HS-5 (cell line): ENCODE results near the gene ITPR1.

Source experiments
- DNase-seq: peaks from one replicate; pipeline ENCODE4 v3.0.0-alpha.2; 2012; ENCODE audit warnings: low read depth

Gene ITPR1

DNA sequence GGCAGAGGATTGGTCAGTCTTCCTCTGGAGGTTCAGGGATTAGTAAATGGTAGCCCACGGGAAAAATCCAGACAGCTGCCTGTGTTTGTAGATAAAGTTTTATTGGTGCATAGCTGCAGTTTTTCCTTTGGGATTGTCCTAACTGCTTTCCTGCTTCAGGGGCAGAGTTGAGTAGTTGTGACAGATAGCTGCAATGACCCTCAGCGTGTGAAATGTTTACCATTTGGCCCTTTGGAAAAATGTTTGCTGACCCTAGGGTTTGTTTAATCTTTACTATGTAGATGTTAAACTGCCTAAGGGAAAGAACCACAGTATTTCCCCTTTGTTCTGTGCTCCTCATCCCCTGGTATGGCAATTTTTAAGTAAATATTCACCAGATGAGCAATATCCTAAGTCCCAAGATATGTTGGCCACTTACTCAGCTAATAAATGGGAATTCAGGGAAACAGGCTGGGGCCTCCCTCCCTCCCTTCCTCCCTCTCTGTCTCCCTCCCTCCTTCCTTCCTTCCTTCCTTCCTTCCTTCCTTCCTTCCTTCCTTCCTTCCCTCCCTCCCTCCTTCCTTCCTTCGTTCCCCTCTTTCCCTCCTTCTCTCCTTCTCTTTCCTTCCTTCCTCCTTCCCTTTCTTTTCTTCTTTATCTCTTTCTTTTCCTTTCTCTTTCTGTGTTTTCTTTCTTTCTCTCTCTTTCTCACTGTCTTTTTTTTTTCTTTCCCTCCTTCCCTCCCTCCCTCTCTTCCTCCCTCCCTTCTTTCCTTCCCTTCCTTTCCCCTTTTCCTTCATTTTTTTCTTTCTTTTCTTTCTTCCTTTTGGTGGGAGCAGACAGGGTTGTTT is 251.5 kb downstream of the ITPR1 start:
- peak; percentile 14 for DNase-seq

DNA sequence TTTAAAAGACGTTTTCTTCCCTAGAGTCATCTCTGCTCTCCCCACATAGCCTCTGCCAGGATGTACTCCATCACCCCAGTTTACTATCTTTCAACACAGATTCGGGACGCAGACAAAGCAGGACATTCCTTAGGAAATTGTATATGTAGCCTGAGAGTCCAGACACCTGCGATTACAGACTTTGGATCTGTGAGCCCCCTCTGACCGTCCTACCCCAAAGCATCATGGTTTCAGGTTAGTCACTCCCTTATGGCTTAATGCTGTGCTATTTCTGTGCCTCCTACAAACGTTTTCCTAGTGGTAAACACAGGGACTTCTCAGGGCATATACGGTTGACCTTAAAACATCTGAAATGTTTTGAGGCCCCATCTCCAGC is 252.1 kb downstream of the ITPR1 start:
- no peak for DNase-seq

DNA sequence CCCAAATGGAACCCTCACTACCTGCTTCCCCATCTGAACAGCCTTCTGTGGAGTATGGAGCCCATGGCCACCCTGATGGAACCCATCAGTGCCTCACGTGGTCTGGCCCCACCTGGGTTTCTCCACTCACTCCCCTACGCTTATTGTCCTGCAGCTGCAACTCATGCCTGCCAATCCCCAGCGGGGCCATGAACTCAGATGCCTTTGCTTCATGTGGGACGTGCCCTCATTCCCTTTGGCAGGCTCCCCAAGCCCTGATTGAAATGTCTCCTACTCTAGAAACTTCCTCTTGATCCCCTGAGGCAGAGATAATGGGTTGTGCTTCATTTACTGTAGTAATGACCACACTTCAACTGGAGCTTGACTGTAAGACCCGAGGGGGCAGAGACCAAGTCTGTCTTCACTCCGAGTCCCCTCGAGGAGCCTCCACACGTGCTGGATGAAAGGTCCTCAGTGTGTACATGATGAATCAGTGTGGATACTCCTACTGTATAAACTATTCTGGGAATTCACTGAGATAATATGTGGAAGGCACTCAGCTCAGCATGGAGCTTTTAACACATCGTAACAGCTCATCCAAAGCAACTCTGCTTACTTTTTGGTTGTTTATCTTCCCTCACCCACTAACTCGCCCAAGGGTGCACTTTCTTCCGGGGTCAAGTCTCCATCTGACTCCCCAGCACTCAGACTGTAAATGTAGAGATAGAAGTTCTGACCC is 253.3 kb downstream of the ITPR1 start:
- no peak for DNase-seq

DNA sequence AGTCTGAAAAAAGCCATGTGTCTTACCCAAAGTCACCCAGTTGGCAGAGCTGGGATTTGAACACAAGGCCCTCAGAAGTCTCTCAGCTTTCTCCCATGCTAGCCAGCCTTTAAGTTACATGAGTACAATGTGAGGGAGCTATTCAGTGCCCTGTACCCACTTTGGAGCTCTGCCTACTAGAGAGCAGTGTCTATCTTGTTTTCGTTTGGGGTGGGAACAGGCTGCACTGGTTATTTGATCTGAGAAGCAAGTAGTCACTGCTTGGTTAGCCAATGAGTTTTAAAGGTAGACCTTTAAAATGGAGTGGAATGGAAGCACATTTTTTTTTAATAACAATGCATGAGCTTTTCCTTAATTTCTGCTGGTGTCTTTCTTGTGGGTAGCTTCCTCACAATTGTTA is 255.0 kb downstream of the ITPR1 start:
- no peak for DNase-seq

DNA sequence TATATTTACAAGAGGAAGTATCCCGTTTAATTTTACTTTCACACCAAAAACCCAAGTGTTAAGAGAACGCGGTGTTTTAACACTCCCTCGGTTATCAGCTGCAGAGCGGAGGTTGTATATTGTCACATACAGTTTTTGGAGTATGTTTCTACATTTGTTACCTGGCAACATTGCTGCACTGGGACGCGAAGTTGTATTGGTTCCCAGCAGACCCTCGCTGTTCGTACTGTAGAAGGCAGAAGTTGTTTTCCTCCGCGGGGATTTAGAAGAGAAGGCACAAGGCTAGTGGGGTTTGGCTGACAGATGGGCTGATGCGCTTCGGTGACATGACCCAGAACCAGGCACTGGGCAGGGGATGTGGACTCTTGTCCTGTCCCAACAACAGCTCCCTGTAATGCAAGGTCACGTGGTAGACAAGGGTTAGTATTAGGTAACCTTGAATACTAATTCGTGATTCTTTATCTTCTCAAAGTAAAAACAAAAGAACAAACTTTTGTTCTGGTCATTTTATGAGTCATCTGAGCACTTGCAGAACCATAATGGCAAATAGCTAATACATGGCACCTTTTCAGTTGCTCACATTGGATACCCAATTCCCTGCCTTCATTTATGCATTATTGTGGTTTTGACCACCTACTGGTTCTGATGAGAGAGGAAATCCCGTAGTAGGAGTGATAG is 255.7 kb downstream of the ITPR1 start:
- DNase-seq: no peak

DNA sequence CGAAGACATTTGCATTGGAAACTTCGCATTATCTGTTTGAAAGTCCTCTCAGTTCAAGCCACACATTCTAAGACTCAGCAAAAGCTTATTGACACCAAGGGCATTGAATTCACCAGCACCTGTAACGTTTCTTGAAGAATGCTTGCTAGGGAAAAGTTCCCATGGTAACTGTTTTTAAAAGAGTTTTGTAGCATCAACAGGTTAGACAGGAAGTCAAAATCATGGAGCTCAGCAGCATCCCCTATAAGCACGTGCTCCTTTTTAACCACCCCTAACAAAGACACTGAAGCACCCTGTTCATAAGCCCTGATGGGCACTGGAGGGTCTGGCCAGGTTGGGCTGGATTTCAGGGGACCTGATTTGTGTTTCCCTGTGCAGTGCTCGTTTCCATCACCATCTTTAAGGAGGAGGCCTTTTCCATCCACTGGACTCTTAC is 256.4 kb downstream of the ITPR1 start:
- DNase-seq: no peak

DNA sequence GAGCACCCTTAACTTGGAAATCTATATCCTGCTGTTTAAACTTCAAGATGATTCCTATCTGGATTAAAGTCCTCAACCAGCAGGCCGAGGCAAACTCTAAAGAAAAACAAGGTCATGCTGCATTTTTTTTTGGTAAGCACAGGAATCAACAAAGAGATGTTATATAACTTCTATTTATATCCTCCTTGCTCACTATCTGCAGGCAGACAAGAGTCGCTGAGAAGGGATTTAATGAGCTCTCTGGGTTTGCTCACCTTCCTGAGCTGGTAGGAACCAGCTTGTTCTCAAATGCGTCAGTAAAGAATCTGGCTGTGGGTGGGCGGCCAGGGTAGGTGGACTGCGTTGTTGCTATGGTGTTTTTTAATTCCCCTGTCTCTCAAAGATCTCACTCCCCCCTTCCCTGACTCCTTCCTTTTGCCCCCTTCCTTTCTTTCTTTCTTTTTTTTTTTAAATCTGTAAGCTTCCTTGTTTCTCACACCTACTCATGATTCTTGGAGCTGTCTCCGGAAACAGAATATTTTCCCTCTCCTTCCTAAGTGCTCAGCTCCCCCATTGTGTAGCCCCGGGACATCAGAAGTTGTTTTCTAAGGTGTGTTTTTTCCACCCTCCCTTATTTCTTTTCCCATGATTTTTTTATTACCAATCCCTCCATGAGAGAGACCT is 257.3 kb downstream of the ITPR1 start:
- no peak for DNase-seq

DNA sequence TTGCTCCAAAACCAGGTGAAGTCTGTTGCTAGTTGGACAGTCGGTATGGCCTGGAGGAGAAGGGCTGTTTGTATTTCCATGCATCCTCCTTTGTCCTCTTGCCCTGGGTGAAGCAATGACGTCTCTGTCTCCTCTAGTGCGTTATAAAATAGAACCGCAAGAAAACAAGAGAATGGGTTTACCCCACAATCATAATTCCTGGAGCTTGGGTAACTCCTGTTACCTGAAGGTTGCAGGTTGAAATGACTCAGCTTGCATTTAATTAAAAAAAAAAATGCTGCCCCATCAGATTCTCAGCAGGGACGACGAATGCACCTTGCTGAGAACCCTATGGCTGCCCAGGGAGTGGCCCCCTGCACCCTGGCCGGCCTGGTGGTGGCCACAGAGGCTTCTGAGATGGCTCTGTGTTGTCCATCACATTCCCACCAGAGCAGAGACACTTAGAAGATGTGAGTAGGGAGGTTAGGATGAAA is 257.9 kb downstream of the ITPR1 start:
- no peak for DNase-seq

DNA sequence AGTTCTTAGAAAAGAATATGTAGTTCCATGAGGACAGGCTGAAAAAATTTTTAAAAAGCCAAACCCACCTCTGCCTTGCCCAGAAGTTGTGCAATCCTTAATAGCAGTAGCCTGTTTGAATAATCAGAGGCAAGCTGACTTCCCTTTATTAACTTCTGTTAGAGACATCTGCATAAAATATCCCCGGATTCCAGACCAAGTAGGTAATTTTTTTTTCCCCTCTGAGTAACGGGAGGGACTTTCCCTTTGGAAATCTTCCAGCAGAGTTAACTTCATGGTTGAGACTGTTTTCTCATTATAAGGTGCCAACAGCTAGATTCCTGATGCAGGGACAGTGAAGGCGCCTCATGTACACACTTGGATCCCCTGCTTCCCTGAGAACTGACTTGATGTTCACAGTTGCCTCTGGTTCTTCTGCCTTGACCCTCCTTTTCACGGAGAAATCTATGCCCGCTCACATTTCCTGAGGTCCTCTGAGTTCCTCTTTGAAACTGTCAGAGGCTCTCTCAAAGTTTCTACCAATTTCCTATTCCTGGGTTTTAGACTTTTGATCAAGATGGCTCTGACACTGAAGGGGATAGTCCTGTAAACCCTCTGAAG is 258.5 kb downstream of the ITPR1 start:
- DNase-seq: peak; percentile 39

DNA sequence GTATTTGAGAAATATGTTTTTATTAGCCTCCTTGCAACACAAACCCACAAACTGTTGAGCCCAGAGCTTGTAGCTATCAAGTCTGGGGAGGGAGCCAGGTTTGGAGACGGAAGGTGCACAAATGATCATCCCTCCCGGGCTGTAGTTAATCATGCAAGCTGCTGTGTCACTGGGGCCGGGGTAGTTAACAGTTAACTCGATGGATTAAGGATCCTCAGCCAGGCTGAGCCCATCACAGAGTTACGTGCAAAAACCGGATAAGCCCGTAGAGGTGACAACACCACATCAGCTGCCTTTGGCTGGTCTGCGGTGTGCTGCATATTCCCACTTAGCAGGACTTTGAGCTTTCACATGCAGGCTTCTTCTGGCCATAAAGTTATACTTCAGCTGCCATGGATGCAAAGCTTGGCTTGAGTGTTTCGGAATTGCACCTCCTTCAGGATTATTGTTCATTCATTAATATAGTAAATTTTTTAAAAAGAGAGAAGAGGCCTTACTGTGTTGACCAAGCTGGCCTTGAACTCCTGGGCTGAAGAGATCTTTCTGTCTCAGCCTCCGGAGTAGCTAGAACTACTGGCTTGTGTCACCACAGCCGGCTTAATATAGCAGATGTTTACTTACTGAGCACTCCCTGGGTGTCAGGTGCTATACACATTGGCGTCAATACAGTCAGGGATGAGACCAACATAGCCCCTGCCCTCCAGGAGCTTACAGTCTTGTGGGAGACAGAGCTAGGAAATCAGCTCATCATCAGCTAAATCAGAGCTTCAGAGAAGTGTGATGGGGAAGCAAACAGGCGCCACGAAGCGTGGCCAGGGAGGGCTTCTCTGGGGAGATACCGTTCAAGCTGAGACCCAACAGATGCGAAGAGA is 259.3 kb downstream of the ITPR1 start:
- DNase-seq: no peak

DNA sequence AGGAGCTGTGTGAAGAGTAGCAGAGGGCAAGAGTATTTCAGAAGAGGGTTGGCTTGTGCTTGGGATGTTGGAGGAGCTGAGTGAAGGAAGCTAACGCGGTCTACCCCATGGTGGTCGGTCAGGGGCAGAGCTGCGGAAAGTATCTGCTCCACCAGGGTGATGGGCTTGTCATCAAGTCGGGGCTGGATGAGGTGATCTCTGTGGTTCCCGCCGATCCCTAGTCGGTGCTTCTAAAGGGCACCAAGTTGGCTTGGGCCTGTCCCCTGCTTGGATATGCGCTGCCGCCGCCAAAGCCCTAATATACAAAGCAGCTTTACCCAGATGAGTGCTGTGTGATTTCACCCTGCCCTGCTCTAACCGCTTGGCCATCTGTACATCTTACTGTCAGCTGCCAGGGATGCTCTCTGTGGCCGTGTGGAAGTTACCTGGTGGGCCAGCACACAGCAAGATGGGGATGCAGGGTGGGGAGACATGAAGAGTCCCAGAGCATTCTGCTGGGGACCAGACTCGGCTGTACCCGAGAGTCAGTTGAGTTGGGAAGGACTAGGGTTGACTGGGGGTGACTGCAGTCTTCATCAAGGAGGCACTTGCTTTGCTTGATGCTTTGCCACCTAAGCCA is 260.0 kb downstream of the ITPR1 start:
- DNase-seq: no peak

DNA sequence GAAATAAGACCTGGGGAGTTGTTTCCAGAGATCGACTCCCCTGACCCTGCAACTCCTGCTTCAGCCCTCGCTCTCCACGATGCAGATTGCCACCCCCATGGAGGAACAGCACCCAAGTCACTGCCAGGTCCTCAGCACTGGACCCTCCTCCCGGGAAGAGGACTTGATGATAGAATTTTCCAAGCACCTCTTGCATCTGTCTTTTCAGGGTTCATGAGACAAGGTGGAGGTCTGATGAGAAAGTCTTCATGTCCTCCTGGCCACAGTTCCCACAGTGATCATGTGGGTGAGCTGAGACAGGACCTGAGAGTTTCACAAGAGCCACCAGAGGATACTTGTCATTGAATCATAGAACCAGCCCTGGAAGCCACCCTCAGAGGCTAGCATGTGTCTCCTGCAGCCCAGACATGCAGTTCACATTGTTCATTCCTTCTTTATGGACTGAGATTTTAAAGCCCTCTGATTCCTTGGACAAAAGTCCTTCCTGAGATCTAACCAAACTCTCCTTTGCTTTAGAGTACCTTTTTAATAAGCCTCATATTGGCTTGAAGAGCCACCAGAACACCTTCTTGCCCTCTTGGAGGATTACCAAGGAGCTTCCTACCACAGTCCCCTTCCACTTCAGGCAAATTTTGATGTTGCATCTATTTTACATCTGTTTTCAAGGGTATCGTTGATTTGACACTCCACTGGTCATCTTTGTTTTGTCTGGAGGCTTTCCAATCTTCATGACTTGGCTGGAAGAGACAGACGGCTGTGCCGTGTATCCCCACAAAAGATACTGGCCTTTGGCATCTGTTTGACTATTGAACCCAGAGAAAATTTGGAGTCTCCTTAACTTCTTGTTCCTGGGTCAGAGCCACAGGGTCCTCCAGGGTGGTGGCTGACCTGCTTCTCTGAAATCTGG is 261.3 kb downstream of the ITPR1 start:
- DNase-seq: no peak

DNA sequence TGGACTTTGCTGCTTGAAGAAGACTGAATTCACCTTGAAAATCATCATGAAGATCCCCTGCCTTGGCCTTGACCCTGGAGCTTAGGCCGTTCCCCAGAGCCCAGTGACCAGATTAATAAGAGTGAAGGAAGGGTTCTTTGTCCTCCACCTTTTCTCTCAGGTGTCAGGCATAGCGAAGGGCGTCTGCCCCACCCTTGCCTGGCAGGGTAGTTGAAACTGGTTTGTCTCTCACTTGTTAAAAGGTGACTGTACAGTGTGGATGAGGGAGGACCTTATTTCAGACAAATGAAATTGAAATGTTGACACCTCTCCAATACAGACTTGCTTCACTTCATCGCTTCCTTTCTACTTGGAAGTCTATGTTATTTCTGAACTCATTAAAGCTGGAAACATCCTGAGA is 262.4 kb downstream of the ITPR1 start:
- DNase-seq: no peak

DNA sequence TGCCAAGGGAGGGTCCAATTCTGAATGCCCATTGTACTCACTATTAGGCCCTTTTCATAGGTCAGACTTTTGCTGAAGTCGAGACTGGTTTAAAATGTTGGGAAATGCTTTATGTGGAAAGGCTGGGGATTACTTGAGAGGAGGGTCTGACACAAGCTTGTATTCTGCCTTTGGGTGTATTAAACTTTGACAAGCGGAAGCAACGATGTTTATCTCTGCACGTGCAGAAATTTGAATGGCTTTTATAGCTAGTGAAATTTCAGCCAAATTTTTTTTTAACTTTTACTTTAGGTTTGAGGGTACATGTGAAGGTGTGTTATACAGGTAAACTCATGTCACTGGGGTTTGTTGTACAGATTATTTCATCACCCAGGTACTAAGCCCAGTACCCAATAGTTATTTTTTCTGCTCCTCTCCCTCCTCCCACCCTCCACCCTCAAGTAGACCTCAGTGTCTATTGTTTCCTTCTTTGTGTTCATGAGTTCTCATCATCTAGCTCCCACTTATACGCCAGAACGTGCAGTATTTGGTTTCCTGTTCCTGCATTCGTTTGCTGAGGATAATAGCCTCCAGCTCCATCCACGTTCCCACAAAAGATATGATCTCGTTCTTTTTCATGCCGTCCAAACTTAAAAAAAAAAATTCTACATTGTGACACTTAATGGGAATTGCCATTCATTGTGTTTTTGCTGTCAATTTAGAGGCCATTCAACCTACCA is 263.1 kb downstream of the ITPR1 start:
- no peak for DNase-seq

DNA sequence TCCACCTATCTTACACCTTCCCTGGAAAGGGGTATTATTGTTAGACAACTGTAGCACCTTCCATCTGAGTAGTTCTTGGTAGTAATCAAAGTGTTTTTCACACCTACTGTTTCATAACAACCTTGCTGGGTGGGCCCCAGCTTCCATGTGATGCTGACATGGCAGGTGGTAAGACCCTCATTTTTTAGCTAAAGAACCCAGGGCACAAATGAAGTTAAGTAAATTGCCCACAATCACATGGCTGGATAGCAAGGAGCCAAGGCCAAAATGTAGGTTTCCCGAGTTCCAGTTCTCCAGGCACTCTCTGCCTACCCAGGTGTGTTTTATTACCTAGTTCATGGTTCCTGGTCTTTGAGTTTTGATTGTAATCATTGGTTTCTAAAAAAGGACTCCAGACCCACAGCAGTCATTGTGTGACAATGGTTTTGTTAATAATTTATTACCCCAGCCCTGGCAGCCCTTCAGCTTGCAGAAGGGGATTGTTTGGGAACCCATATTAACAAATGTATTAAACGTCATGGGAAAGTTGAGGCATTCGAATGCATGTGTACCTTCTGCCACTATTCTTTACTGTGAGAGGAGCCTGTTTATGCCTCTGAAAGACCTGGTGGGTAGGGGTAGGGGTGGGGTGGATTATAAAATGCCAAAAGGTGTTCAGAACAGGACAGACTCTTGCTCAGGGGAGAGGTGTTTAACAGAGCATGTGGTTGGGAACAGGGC is 263.9 kb downstream of the ITPR1 start:
- DNase-seq: no peak

DNA sequence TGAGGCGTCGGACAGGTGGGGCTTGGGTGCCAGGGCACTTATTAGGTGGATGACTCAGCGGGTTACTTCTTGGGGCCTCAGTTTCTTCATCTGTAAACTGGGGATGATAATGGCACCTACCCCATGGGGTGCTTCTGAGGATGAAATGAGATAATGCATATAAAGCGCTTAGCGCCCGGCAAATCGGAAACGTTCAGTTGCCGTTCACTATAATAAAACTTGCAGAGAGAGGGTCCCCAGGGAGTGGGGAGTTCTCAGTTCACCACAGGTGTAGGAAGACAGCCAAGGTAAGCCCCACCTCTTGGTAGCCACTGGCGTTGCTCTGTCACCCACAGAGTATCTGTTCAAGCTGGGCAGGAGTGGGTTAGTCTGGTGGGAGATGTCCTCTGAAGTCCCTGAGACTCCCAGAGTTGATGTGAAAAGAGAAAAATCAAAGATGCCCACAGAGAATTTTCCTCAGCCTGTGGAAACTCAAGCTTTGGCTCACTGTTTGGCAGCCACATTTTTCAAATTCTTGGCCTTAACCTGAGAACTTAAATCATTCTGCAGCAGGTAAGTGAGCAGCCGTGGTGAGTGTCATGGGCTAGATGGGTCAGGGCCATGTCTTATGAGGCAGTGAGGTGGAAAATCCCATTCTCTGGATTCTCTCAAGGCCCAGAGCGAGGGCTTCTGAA is 264.6 kb downstream of the ITPR1 start:
- DNase-seq: no peak

DNA sequence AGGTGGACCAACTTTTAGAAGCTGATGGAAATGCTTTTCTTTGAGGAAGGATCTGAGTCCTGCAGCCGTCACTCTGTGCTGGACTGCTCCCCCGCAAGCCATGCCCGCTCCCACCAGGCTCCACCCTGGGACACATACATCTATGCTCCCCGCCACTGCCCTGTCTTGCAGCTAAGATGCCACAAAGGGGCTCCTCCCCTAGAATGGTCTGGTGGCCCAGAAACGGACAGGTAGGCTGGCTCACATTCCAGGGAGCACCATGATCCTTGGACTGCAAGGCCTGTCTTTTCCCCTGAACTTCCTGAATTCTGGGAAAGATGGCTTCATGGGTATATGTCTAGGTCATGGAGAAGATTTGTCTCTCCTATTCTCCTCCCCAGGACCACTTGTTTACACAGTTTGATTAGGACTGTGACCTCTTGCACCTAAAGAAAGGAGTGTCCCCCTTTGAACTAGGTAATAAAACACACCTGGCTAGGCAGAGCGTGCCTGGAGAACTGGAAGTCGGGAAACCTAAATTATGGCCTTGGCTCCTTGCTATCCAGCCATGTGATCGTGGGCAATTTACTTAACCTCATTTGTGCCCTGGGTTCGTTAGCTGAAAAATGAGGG is 265.2 kb downstream of the ITPR1 start:
- no peak for DNase-seq
